ENCODE results near the gene FGD5.

DNA sequence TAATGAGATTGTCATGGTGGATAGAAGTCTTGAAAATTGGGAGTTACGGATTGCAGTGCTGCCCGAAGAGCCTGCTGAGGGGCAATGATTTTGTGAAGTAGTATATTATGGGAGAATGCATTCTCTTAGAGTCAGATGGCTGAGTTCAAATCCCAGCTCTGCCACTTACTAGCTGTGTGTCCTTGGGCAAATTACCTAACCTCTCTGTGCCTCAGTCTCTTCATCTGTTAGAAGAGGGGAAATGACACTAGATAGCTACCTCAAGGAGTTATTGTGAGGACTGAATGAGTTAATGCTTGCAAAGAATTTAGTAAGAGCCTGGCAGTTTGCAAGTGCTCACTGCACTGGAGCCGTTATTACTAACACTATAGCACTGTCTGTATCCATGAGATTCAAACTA, 15.4 kb downstream of the FGD5 start:
- TF ChIP-seq, protein P1, sequence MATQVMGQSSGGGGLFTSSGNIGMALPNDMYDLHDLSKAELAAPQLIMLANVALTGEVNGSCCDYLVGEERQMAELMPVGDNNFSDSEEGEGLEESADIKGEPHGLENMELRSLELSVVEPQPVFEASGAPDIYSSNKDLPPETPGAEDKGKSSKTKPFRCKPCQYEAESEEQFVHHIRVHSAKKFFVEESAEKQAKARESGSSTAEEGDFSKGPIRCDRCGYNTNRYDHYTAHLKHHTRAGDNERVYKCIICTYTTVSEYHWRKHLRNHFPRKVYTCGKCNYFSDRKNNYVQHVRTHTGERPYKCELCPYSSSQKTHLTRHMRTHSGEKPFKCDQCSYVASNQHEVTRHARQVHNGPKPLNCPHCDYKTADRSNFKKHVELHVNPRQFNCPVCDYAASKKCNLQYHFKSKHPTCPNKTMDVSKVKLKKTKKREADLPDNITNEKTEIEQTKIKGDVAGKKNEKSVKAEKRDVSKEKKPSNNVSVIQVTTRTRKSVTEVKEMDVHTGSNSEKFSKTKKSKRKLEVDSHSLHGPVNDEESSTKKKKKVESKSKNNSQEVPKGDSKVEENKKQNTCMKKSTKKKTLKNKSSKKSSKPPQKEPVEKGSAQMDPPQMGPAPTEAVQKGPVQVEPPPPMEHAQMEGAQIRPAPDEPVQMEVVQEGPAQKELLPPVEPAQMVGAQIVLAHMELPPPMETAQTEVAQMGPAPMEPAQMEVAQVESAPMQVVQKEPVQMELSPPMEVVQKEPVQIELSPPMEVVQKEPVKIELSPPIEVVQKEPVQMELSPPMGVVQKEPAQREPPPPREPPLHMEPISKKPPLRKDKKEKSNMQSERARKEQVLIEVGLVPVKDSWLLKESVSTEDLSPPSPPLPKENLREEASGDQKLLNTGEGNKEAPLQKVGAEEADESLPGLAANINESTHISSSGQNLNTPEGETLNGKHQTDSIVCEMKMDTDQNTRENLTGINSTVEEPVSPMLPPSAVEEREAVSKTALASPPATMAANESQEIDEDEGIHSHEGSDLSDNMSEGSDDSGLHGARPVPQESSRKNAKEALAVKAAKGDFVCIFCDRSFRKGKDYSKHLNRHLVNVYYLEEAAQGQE (IDR thresholded peaks at IDR 0.05; ENCODE audit: insufficient read depth in 1 of 2, low read depth in 2 of 2, low read length in 2 of 2) = no peak
- TF ChIP-seq POLR2AphosphoS5 (IDR thresholded peaks at IDR 0.05; ENCODE audit: low read depth, low read length) (no peak), TAF1 (IDR thresholded peaks at IDR 0.05; ENCODE audit: borderline replicate concordance, insufficient read depth, low read length) (no peak), SIN3A (IDR thresholded peaks at IDR 0.05; ENCODE audit: borderline replicate concordance, insufficient read depth, low read length) (no peak), FOXP2 (optimal IDR thresholded peaks at IDR 0.05; ENCODE audit: borderline replicate concordance, extremely low read depth, extremely low read length, insufficient read depth) (no peak)

All from PFSK-1 (cell line).